Osteoblast (primary cell): ENCODE measurements around the gene CACNA1H. TPM values are rescaled to one million over a fixed set of nuclear protein-coding genes. Genes with fewer than 3 reads are reported as not detected.

Experiments used
- DNase-seq: peaks from one replicate; pipeline ENCODE4 v3.0.0; 2011; ENCODE audit warnings: low spot score, mixed read lengths; ENCODE audit not compliant: insufficient read length; ENCODE audit errors: missing footprints
- H2AFZ ChIP-seq: 2 replicates; pipeline ENCODE4 v1.6.0; 2011; ENCODE audit warnings: mild to moderate bottlenecking, low read length
- H3K27ac ChIP-seq: 2 replicates; pipeline ENCODE4 v1.5.1; 2011; ENCODE audit warnings: mild to moderate bottlenecking, low read depth, low read length, moderate library complexity
- H3K27me3 ChIP-seq: 2 replicates; pipeline ENCODE4 v1.6.0; 2012; ENCODE audit warnings: mild to moderate bottlenecking, control low read depth, inconsistent platforms, low read length, moderate library complexity; ENCODE audit not compliant: insufficient read depth
- H3K36me3 ChIP-seq: 2 replicates; pipeline ENCODE4 v1.5.1; 2011; ENCODE audit warnings: mild to moderate bottlenecking, low read length, control low read depth, moderate library complexity; ENCODE audit not compliant: insufficient read depth
- H3K4me1 ChIP-seq: 2 replicates; pipeline ENCODE4 v1.5.1; 2011; ENCODE audit warnings: mild to moderate bottlenecking, low read length, control low read depth, moderate library complexity; ENCODE audit not compliant: insufficient read depth
- H3K4me2 ChIP-seq: 2 replicates; pipeline ENCODE4 v1.6.0; 2011; ENCODE audit warnings: mild to moderate bottlenecking, low read length; ENCODE audit not compliant: insufficient read depth
- H3K4me3 ChIP-seq: fragments of 200-600 bp; sonication (generic); 3 replicates; pipeline ENCODE4 v1.5.1; 2012; ENCODE audit warnings: mild to moderate bottlenecking, low read length, inconsistent platforms; ENCODE audit not compliant: insufficient read depth
- H3K79me2 ChIP-seq: 2 replicates; pipeline ENCODE4 v1.6.0; 2012; ENCODE audit warnings: mild to moderate bottlenecking, low read length, control low read depth, inconsistent platforms; ENCODE audit not compliant: insufficient read depth
- H3K9me3 ChIP-seq: 2 replicates; pipeline ENCODE4 v1.5.1; 2011; ENCODE audit warnings: low read depth, low read length, control low read depth
- H4K20me1 ChIP-seq: 2 replicates; pipeline ENCODE4 v1.6.0; 2012; ENCODE audit warnings: mild to moderate bottlenecking, low read length, control low read depth; ENCODE audit not compliant: insufficient read depth
- CTCF ChIP-seq: IDR thresholded peaks from 2 replicates; pipeline ENCODE4 v1.5.1; 2011; ENCODE audit warnings: mild to moderate bottlenecking, low read depth, low read length, moderate library complexity; ENCODE audit errors: extremely low read depth
- total RNA-seq: library from RNA; depleted of rRNA; stranded (reverse); fragments of >200 nt; gene quantifications from 2 replicates; pipeline ENCODE4 v1.2.3, GENCODE V29; 2012

Gene CACNA1H
- total RNA-seq, 1 donor = under 0.01 TPM

- Histone ChIP-seq H3K79me2 (no peaks in the 10 kb centered on the region), H3K4me2 (no peak overlapping the region), H3K9me3 (no peaks in the 10 kb centered on the region), H3K4me1 (no peaks in the 10 kb centered on the region), H3K4me3 (no peak overlapping the region), H4K20me1 (no peaks in the 10 kb centered on the region), H2AFZ (no peak overlapping the region), H3K27me3 (no peaks in the 10 kb centered on the region), H3K27ac (no peak overlapping the region), H3K36me3 (no peaks in the 10 kb centered on the region)
- DNase-seq = no peak
- no peak for TF ChIP-seq CTCF
Observed at GRCh38 chr16:1204933-1205332, 52.0 kb downstream of the CACNA1H start.

- no peaks in the 10 kb centered on the region for H3K9me3 ChIP-seq
- no peaks in the 10 kb centered on the region for H3K27me3 ChIP-seq
- DNase-seq = no peak
- H4K20me1 ChIP-seq = no peaks in the 10 kb centered on the region
- no peak overlapping the region for H3K4me2 ChIP-seq
- no peak overlapping the region for H3K27ac ChIP-seq
- no peaks in the 10 kb centered on the region for H3K4me1 ChIP-seq
- no peak overlapping the region for H3K4me3 ChIP-seq
- no peak overlapping the region for H2AFZ ChIP-seq
- no peaks in the 10 kb centered on the region for H3K36me3 ChIP-seq
- no peaks in the 10 kb centered on the region for H3K79me2 ChIP-seq
- no peak for TF ChIP-seq CTCF
Observed at GRCh38 chr16:1206326-1206725, 53.4 kb downstream of the CACNA1H start.

- no peaks in the 10 kb centered on the region for H3K9me3 ChIP-seq
- no peak overlapping the region for H3K4me3 ChIP-seq
- no peaks in the 10 kb centered on the region for H3K4me1 ChIP-seq
- no peaks in the 10 kb centered on the region for H3K27me3 ChIP-seq
- no peaks in the 10 kb centered on the region for H3K79me2 ChIP-seq
- H2AFZ ChIP-seq = no peak overlapping the region
- no peak overlapping the region for H3K4me2 ChIP-seq
- H3K27ac ChIP-seq = no peak overlapping the region
- no peak for TF ChIP-seq CTCF
- no peak for DNase-seq
- no peaks in the 10 kb centered on the region for H4K20me1 ChIP-seq
- no peaks in the 10 kb centered on the region for H3K36me3 ChIP-seq
Observed at GRCh38 chr16:1206786-1207185, 53.9 kb downstream of the CACNA1H start.

- no peak for DNase-seq
- Histone ChIP-seq H4K20me1 (no peaks in the 10 kb centered on the region), H3K27me3 (no peaks in the 10 kb centered on the region), H3K9me3 (no peaks in the 10 kb centered on the region), H3K4me1 (no peaks in the 10 kb centered on the region), H3K79me2 (no peaks in the 10 kb centered on the region), H2AFZ (no peak overlapping the region), H3K27ac (no peak overlapping the region), H3K4me2 (no peak overlapping the region), H3K4me3 (no peak overlapping the region), H3K36me3 (no peaks in the 10 kb centered on the region)
- no peak for TF ChIP-seq CTCF
Observed at GRCh38 chr16:1208239-1208830, 55.4 kb downstream of the CACNA1H start.
